Stimulated activated CD8-positive, alpha-beta memory T cell treated with anti-CD3 and anti-CD28 coated beads, Interleukin-7, amount 100 ng/mL, for 1 hour (primary cell): Measurements from ENCODE around the gene GRIPAP1.
"Not testable (repeated sequence)": the region's sequence is repeated elsewhere in the genome, so short reads cannot be mapped to it uniquely, and the experiment has no call there.

Experiments
- DNase-seq, 2 donors: peaks; one replicate each; pipeline ENCODE4 v3.0.0-alpha.2; 2020; ENCODE audit warnings: low read depth in 2 of 2

GRIPAP1 gene

DNA sequence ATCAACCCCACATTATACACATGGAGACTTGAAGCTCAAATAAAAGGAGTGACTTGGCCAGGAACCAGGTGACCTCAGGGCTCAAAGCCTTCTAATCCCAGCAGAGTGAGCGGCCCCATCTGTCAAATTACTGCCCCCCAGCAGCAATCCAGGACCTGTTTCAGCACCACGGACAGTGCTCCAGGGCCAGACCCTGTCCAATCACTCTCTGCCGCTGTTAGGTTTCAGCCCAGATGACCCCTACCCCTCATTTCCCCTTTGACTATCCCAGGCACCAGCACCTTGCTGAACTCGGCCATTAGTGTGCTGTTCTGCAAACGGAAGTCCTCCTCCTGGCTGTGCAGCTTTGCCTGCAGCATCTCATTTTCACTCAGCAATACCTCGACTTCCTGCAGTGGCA lies 5.1 kb downstream of the GRIPAP1 start:
- DNase-seq: no peak

DNA sequence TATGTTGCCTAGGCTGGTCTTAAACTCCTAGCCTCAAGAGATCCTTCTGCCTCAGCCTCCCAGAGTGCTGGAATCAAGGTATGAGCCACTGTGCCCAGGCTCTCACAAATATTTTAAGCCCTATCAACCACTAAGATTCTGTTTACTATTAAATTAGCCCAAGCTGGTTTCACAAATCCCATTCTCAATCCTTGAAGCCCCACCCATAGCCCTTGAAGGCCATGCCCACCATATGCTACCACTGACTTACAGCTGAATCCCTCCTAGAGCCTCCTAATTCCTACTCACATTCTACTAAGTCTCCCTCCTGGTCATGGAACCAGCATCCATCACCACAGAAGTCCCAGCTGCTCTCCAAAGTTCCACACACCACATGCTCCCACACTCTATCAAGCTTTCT lies 9.7 kb downstream of the GRIPAP1 start:
- DNase-seq: no peak

DNA sequence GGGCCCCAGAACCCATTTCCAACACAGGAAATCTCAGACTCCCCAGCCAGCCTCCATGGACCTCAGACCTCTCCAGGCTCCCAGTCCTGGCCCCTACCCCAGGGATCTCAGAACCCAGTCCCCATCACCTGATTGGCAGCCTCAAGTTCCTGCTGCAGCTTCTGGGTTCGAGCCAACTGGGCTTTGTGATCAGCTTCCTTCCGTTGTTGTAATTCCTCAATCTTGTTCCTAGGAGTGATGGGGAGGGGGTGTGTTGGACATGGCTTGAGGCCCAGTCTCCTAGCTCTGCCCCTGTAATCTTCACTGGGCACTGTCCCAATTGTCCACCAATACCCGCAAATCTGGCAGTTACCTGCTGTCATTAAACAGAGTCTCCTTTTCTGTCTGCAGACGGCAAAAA lies 12.6 kb downstream of the GRIPAP1 start:
- no peak for DNase-seq

DNA sequence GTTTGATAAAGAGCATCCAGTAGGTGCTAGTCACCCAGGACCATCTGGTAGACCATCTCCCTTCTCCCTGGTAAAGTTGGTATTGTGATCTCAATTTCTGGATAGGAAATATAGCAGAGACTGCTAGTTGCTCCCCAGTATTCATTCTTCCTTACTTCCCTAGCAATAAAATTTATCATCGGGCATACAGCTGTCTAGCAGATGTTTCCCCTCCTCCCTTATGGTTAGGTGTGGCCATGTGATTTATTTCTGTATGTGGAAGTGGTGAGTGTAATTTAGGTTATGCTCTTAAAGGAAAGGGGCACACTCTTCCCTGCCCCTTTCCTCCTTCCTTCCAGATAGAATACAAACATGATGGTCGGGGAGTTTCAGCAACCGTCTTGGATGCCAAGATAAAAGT lies 18.2 kb downstream of the GRIPAP1 start:
- DNase-seq: no peak

DNA sequence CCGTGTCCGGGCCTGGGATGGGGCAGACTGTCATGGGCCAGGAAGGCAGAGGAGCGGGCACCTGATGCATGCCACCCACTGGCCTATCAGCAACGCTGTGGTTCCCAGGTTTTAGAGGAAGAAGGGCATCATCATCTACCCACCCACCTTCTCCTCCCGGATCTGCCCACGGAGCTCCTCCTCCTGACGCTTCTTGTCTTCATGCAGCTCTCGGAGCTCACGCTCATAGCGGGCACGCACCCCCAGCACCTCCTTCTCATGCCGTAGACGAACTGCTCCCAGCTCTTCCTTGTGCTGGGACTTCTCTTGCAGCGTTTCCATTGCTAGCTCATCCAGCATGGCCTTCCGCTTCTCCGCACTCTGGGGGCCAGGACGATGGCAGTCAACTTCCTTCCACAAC lies 19.0 kb downstream of the GRIPAP1 start:
- DNase-seq: no peak

DNA sequence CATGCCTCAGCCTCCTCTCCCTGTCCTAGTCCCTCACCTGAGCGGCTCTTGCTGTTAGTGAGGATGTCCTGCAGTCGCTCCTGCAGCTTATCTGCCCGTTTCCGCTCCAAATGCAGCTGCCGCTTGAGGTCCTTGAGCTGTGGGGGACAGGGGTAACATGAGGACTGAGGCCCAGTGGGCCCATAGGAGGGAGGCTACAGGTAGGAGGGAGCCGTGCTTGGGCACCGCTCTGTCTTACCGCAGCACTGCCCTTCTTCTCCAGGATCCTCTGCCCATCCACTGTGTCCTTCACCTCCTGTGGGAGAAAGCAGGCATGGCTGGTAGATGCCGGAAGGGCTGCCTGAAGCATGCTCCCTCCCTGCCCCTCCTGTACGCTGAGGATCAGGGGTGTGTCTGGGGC lies 20.9 kb downstream of the GRIPAP1 start:
- no peak for DNase-seq

DNA sequence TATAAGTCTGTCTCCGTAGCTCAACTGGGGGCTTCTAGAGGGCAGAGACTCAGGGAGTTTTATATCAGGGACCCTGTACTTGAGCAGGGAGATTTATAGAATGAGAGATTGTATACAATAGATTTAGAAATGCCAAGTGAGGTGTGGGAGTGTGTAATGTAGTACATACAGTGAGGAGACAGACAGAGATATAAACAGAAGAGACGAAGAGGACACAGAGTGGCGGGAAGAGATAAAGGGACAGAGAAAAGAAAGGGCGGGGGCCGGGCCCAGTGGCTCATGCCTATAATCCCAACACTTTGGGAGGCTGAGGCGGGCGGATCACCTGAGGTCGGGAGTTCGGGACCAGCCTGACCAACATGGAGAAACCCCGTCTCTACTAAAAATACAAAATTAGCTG lies 21.7 kb downstream of the GRIPAP1 start:
- DNase-seq: not testable (repeated sequence)

DNA sequence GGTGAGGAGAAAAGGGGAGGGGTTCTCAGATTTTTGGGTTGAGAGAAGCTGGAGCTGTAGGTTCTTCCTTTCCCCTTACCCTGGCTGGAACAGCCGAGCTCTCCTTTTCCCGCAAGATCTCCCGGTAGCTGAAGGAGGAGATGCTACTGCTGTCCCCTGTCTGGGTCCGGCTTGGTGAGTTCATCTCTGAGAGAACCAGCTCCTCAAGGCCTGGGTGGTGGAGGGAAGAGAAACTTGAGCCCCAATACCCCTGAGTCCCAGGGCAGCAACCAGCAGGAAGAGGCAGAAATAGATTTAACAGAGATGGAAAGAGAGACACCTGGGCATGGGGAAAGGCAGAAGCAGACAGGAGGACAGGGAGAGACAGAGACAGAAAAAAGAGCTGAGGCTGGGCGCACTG lies 23.8 kb downstream of the GRIPAP1 start:
- DNase-seq: no peak

DNA sequence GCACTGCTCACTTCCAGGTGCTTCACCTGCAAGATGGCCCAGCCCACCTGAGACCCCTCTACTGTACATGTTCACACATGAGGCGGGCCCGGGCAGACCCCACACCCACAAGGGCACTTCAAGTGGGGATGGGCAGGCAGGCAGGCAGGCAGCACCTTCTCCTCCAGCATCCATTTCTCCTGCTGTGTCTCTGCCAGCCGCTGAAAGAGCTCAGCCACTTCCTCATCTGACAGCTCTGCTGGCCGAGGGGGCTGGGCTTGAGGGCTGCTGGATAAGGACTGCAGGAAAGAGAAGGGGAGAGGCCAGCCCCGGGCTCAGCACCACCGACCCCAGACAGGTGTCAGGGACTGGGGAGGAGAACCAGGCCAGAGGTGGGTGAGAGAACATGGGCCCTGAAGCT lies 26.0 kb downstream of the GRIPAP1 start:
- no peak for DNase-seq

DNA sequence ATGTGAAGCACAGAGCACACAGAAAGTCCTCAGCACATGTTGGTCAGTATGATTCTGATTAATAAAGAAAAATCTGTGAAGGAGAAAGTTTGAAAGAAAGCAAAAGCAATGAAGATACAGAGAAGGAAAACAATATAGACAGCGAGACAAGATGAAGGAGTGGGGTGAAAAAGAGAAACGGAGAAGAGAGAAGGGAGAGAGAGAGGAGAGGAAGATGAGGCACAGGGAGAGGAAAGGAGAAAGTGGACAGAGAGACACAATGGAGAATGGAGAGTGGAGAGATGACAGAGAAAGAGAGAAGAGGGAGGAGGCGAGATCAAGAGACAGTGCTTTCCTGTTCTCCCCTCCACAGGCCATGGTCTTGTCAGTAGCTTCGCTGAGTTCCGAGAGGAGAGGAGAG lies 26.5 kb downstream of the GRIPAP1 start:
- DNase-seq: no peak

DNA sequence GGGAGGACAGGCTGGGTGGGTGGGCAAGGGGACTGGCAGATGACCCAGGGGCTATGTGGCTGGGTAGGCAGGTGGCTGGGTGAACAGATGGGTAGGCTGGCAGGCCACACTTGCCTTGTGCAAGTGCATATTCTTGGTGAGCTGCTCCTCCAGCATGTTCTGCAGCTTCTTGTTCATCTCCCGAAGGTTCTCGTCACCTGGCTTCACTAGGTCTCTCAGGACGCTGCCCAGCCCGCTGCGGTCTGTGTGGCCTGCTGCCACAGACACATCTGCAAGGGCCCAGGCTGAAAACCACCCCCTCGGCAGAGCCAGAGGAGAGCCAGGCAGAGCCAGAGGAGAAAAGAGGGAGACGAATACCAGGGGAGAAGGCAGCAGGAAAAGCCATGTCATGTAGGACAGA lies 27.0 kb downstream of the GRIPAP1 start:
- no peak for DNase-seq

DNA sequence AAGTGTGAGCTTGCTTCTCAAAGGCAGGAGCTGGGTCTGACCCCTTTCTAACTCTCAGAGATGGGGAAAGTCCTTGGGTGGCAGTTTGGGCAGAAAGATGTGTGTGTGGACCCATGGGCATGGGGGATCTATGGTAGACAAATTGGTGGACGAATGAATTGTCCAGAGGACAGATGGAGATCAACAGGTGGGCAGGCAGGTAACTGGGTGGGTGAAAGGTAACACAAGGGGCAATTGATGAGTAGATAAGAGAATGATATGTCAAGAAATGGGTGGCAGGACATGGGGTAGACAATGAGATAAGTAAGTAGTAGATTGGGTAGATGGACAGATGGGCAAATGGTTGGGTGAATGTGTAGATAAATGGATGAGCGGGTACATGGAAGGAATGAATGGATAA lies 27.5 kb downstream of the GRIPAP1 start:
- no peak for DNase-seq

DNA sequence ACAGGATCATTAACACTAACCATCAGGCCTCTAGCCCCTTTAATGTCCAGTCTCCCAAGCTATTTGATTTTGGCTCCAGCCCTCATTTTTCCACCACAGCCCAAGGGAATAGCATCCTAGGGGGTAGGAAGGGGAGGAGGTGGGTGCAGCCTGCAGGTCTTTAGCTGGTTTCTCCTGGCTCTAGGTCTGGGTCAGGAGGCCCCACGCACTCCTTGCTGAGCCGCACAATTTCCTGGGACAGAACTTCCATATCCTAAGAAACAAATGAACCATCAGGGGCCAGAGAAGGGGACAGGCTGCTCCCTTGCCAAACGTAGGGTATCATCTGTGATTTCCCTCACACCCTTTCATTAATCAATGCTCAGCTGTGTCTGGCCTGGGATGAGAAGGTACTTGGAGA lies 28.0 kb downstream of the GRIPAP1 start:
- DNase-seq: no peak

DNA sequence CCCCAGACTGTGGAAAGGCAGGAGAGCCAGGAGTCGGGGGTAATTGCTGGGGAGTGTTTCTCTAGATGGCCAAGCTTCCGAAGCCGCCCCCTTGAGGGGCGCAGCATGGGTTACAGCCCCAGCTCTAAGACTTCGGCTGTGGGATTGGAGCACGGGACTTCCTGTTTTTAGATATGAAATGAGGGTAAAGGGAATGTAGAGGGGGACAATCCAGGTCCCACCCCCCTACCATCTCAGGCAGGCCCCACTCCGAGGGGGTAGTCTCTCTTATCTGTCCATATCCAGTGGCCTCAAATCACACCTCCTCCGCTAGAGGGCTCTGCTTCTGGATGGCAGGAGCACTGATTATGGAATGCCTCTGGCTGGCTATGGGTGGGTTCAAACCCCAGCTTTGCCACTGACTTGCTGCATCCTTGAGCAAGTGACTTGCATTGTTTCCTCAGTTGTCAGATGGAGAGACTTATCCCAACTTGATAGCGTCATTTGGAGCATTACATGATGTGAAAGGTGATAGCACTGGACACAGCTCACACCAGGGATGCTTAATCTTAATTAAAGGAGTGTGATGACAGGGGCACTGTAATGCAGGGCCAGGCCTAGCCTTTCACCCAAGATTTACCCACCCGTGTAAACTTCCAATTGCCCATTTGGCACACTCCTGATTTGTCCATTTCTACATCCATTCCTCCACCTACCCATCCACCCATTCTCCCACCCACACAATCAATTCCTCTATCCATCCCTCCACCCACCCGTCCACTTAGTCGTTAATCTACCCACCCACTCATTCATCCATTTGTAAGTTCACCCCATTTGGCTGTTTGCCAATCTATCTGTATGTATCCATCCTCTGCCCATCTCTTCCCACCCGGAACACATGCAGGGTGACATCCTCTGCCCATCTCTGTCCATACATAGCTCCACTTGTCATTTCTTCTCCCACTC lies 29.6 kb downstream of the GRIPAP1 start:
- DNase-seq: no peak

DNA sequence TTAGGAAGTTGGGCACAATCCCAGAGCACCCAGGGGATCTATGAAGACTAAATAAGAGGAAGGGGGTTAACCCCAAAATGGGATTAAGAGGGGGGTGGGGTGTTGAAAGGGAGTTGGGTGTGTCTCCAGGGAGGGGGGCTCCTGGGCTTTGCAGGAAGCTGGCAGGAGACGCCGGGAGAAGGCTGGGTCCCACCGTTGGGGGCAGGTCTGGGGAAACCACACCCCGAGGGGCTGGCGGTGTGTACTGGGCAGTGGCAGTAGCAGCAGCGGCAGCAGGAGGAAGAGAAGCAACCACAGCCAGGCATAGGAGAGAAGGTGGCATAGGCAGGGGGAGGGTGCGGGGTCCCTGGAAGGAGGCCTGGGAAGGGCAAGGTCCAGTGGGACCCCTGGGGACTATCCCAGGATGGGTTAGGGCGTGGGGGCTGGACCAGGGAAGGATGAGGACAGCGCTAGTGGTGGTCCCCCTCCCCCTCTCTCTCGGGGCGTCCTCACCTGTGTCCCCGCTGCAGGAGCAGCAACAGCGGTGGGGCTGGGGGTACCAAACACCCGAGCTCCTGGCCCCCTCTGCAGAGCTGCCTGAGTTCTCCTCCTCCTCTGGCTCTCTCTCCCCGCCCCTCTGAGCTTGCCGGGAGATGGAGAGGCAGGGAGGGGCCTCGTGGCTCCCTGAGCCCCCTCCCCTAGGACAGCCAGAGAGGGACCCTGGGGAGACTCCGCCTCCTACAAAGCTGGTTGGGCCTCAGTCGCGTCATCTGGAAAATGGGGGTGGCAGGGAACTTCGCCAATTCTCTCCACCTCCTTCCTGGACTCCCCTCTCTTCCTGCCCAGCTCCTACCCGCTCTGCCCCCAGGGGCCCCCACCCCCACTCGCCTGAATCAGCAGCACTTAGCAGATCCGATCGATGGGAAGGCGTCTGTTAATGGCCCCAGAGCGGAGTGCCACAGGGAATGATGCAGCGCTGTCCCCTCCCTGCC lies 30.5 kb downstream of the GRIPAP1 start, which contains the start of gene KCND1:
TSS of gene KCND1 (minus strand) at position 596 of the 971 bp plus-strand sequence. CDS start 1,573 bp downstream, outside the sequence.
- DNase-seq: no peak

DNA sequence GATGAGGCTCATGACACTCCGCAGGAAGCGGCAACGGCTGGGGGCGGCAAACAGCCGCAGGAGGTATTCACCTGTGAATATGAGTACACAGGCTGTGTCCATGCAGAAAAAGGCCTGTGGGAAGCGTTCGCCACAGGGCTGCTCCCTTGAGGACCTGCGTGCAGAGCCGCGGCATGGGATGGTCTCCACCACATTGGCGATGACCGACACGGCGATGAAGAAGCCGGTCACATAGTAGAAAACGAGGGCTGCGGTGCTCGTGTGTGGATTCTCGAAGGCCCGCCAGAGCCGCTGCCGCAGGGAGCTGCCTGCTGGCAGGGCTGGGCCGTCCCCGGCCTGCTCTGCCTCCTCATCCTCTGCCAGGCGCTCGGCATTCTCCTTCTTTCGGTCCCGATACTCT lies 32.6 kb downstream of the GRIPAP1 start:
- no peak for DNase-seq

DNA sequence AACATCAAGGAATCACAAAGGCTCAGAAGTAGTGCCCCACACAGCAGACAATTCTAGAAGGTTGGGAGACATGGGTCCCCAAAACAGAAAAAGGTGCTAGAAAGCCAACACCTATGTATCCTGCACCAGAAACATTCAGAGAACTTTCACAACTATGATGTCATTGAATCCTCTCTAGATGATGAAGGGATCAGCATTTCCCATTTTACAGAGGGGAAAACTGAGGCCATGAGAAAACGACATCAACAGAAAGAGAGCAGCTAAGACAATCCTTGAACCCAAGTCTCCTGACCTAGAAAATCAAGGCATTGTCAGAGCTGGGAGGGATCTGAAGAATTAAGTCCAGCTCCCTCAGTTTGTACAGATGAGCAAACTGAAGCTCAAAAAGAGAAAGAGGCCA lies 33.7 kb downstream of the GRIPAP1 start:
- DNase-seq: no peak

DNA sequence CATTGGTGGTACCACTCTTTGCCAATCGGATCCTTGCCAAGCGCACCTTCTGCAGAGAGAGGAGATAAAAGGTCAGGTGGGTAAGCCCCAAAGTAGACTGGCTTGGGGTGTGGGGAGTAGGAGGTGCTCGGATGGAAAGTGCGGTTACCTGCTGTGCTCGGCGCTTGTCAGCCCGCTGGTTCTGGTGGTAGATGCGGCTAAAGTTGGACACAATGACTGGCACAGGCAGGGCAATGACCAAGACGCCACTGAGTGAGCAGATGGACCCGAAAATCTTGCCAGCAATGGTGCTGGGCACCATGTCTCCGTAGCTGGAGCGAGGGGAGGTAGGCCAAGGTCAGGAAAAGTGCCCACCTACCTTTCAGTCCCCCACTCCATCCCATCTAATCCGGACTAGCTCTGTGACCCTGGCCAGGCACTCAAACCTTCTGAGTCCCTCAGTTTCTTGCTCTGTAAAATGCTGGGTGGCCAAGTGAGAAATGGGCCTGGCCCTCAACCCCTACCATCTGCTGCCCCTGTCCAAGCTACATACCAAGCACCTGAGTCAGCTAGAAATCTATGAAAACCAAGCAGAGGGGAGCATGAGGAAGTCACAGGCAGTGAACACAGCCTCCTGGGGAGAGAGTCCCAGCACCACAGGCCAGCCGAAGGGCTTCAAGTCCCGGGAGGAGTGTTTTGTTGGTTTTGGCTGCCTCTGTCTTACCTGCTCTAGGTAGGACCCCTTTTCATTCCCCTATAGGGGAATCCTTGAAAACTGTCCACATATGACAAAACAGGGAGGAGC lies 35.1 kb downstream of the GRIPAP1 start:
- no peak for DNase-seq

DNA sequence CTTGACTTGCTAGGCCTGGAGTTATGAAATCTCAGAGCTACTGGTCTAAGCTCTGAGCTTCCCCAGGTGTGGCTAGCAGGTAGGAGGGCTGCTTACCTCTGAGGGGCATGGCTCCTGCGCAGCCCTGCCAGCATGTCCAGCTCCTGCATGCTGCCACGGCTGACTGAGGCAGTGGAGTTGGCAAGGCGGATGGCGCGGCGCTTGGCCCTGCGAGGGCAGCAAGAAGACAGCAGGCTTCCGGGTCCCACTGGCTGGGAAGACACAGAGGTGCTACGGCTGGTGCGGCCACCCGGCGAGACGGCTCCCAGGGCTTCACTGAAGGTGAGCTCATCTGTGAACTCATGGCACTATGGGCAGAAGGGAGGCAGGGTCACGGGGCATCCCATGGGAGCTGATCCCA lies 36.1 kb downstream of the GRIPAP1 start:
- no peak for DNase-seq

DNA sequence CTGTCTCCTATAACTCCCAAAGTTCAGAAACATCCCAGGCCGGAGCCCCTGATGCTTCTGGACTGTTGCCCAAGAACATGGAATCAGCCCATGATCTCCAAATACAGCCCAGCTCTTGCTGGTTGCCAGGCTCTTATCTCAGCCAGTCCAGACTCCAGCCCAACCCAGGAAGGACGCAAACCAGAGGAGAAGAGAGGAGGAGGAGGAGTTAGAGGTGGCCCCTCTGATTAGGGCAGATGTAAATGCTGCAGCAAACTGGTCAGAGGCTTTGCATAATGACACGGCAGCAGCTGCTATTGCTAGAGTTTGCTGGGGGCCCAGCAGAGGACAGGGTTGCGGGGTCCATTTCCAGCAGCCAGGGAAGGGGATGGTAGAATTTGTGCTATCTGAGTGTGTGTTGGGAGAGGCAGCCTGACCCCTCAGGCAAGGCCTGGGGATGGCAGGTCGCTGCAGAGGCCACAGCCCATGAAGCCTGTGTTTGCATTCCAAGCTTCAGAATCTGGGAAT lies 40.4 kb downstream of the GRIPAP1 start:
- no peak for DNase-seq

DNA sequence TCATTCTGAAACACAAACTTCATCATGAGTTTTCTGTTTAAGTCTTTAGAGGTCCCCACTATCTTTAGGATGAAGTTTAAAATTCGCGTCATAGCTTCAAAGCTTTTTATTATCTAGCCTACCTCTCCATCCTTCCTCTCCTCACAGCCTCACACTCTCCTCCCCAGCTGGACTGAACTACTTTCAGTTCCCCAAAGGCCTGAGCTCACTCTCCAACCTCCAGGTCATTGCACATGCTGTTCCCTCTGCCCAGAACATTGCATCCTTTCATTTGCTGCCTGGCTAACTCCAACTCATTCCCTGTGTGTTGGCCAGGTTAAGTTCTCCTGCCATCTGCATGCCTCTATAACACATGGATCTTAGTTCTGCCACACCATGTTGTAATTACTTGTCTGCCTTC lies 41.8 kb downstream of the GRIPAP1 start:
- DNase-seq: no peak
